GM23248 (cell line): Measurements from ENCODE around the gene OR7G3.

Experiments
- EZH2 ChIP-seq: fragments of 200-600 bp; sonication (generic); IDR thresholded peaks from 2 replicates; pipeline ENCODE4 v1.6.1; 2018; ENCODE audit warnings: antibody characterized with exemption, mild to moderate bottlenecking; ENCODE audit not compliant: insufficient read depth, poor library complexity, severe bottlenecking
- EZH2phosphoT487 ChIP-seq: fragments of 200-600 bp; sonication (generic); IDR thresholded peaks from 2 replicates; pipeline ENCODE4 v1.6.1; 2018; ENCODE audit warnings: antibody characterized with exemption, moderate library complexity, mild to moderate bottlenecking, low read depth; ENCODE audit not compliant: insufficient read depth

GRCh38 chr19:9130965-9131364 is 4.2 kb upstream of the OR7G3 start:
- TF ChIP-seq EZH2 (no peak), EZH2phosphoT487 (no peak)
